DND-41 (cell line): Measurements from ENCODE around the gene TBC1D2B.

ENCODE experiments used
- ATAC-seq: fragments of 200-7000 bp; cut with Tn5 transposase; 3 replicates; pipeline ENCODE4 v1.9.1; 2021; ENCODE audit warnings: low read depth; ENCODE audit not compliant: insufficient read depth
- DNase-seq: peaks from one replicate; pipeline ENCODE4 v3.0.0-alpha.2; 2020
- H2AFZ ChIP-seq: 2 replicates; pipeline ENCODE4 v1.6.0; 2012; ENCODE audit warnings: low read depth, low read length
- H3K27ac ChIP-seq: 2 replicates; pipeline ENCODE4 v1.5.1; 2012; ENCODE audit warnings: low read length, inconsistent platforms
- H3K27me3 ChIP-seq: fragments of 200-600 bp; sonication (generic); 2 replicates; pipeline ENCODE4 v1.6.0; 2012; ENCODE audit warnings: low read length, mild to moderate bottlenecking, inconsistent platforms; ENCODE audit not compliant: insufficient read depth, poor library complexity
- H3K36me3 ChIP-seq: 2 replicates; pipeline ENCODE4 v1.5.1; 2012; ENCODE audit warnings: low read length, inconsistent platforms; ENCODE audit not compliant: insufficient read depth
- H3K4me1 ChIP-seq: 2 replicates; pipeline ENCODE4 v1.5.1; 2012; ENCODE audit warnings: mild to moderate bottlenecking, low read length; ENCODE audit not compliant: insufficient read depth
- H3K4me2 ChIP-seq: 2 replicates; pipeline ENCODE4 v1.6.0; 2012; ENCODE audit warnings: mild to moderate bottlenecking, moderate library complexity, low read length, inconsistent platforms; ENCODE audit not compliant: insufficient read depth
- H3K4me3 ChIP-seq, 2 experiments: fragments of 200-600 bp in 1 of 2; shearing (Covaris generic) in 1 of 2; 2 replicates each; pipeline ENCODE4 v1.5.1; 2012 to 2016; ENCODE audit warnings: inconsistent platforms in 2 of 2, low read length in 2 of 2, mild to moderate bottlenecking in 2 of 2, low read depth in 1 of 2, moderate library complexity in 1 of 2
- H3K79me2 ChIP-seq: 2 replicates; pipeline ENCODE4 v1.6.0; 2012; ENCODE audit warnings: low read length, inconsistent platforms; ENCODE audit not compliant: insufficient read depth
- H3K9ac ChIP-seq: 2 replicates; pipeline ENCODE4 v1.6.0; 2012; ENCODE audit warnings: low read depth, mild to moderate bottlenecking, inconsistent platforms, low read length, moderate library complexity
- H3K9me3 ChIP-seq: 2 replicates; pipeline ENCODE4 v1.5.1; 2012; ENCODE audit warnings: low read length, moderate library complexity, mild to moderate bottlenecking, inconsistent platforms; ENCODE audit not compliant: insufficient read depth, severe bottlenecking
- H4K20me1 ChIP-seq: 2 replicates; pipeline ENCODE4 v1.6.0; 2012; ENCODE audit warnings: low read length; ENCODE audit not compliant: insufficient read depth
- CTCF ChIP-seq: IDR thresholded peaks from 2 replicates; pipeline ENCODE4 v1.5.1; 2012; ENCODE audit warnings: borderline replicate concordance, low read length, moderate library complexity, mild to moderate bottlenecking; ENCODE audit not compliant: poor library complexity, severe bottlenecking; ENCODE audit errors: extremely low read depth
- EZH2 ChIP-seq: IDR thresholded peaks from 3 replicates; pipeline ENCODE4 v1.6.1; 2012; ENCODE audit warnings: borderline replicate concordance, low read depth, mild to moderate bottlenecking, moderate library complexity, low read length, inconsistent platforms; ENCODE audit not compliant: severe bottlenecking

TBC1D2B gene

GRCh38 chr15:78006567-78007205 lies 70.8 kb downstream of the TBC1D2B start:
- TF ChIP-seq EZH2 (no peak), CTCF (no peak)
- H3K4me3 ChIP-seq: no peak overlapping the region
- H3K9ac ChIP-seq: no peak overlapping the region
- H4K20me1 ChIP-seq: 0 out of 2 replicates have a peak, but pooled peaks cover 15% of the 10 kb centered on the region
- H3K9me3 ChIP-seq: no peaks in the 10 kb centered on the region
- H3K4me2 ChIP-seq: no peak overlapping the region
- no peak for DNase-seq
- no peaks in the 10 kb centered on the region for H3K27me3 ChIP-seq
- no peak overlapping the region for H2AFZ ChIP-seq
- no peaks in the 10 kb centered on the region for H3K79me2 ChIP-seq
- no peaks in the 10 kb centered on the region for H3K4me1 ChIP-seq
- no peak for ATAC-seq
- peaks cover 79% of the 10 kb centered on the region for H3K36me3 ChIP-seq
- no peak overlapping the region; the same call in 1 of the 2 replicates for H3K27ac ChIP-seq

- H3K27ac ChIP-seq: no peak overlapping the region
- H2AFZ ChIP-seq: no peak overlapping the region
Observed at GRCh38 chr15:78004919-78005634, 72.4 kb downstream of the TBC1D2B start.

GRCh38 chr15:78004222-78004727 lies 73.2 kb downstream of the TBC1D2B start:
- Histone ChIP-seq H3K4me2 (no peak overlapping the region), H2AFZ (no peak overlapping the region), H3K9me3 (no peaks in the 10 kb centered on the region), H3K27ac (no peak overlapping the region), H3K9ac (no peak overlapping the region), H3K79me2 (no peaks in the 10 kb centered on the region), H3K4me1 (no peaks in the 10 kb centered on the region), H3K4me3 (no peak overlapping the region), H3K36me3 (peaks cover 91% of the 10 kb centered on the region), H3K27me3 (no peaks in the 10 kb centered on the region), H4K20me1 (0 out of 2 replicates have a peak, but pooled peaks cover 19% of the 10 kb centered on the region)
- ATAC-seq: no peak
- TF ChIP-seq EZH2 (no peak), CTCF (no peak)
- DNase-seq: no peak

More at GRCh38 chr15:78004919-78005634, 72.4 kb downstream of the TBC1D2B start:
- Histone ChIP-seq H3K4me1 (no peaks in the 10 kb centered on the region), H3K4me2 (no peak overlapping the region), H3K36me3 (peaks cover 87% of the 10 kb centered on the region), H3K9me3 (no peaks in the 10 kb centered on the region), H3K9ac (no peak overlapping the region), H4K20me1 (0 out of 2 replicates have a peak, but pooled peaks cover 19% of the 10 kb centered on the region), H3K79me2 (no peaks in the 10 kb centered on the region), H3K4me3 (no peak overlapping the region), H3K27me3 (no peaks in the 10 kb centered on the region)
- TF ChIP-seq EZH2 (no peak), CTCF (no peak)
- ATAC-seq (no peak), DNase-seq (no peak)
